Endothelial cell of umbilical vein (primary cell): Measurements from ENCODE around the gene OR5V1. TPM values are rescaled to one million over a fixed set of nuclear protein-coding genes. Genes with fewer than 3 reads are reported as not detected.

Source experiments
- BruUV-seq: library from RNA; stranded (reverse); fragments of 400-500 nt; replicated peaks from 2 replicates; lab custom pipeline; 2021; lab: Mats Ljungman, UMichigan
- CTCF ChIA-PET: fragments of 300-600, 350-600 bp; sonication (Branson Sonifier 250); formaldehyde crosslinking; loops from one replicate; lab custom pipeline; 2021; ENCODE audit warnings: antibody characterized with exemption, inconsistent platforms; lab: Charles Lee
- POLR2A ChIA-PET: fragments of 300-600, 350-600 bp; sonication (Branson Sonifier 250); formaldehyde crosslinking; loops from one replicate; lab custom pipeline; 2021; ENCODE audit warnings: antibody characterized with exemption, inconsistent platforms; lab: Charles Lee
- DNase-seq: peaks from one replicate; pipeline ENCODE4 v3.0.0-alpha.2; 2011; ENCODE audit warnings: low read depth, low spot score
- FAIRE-seq: peaks from 2 replicates; lab custom pipeline; 2011; peaks lifted over from hg19 to GRCh38; lab: Jason Lieb, UNC
- H2AFZ ChIP-seq: 2 replicates; pipeline ENCODE4 v1.6.0; 2012; ENCODE audit warnings: low read depth, low read length, control low read depth, inconsistent platforms
- H3K27ac ChIP-seq: 2 replicates; pipeline ENCODE4 v1.5.1; 2011; ENCODE audit warnings: low read depth, mild to moderate bottlenecking, control low read depth, low read length, moderate library complexity; ENCODE audit not compliant: insufficient read depth
- H3K27me3 ChIP-seq, 2 experiments: 2 replicates each; pipeline versions ENCODE4 v1.6.0 to v1.6.1; 2011; ENCODE audit warnings: low read length in 2 of 2, mixed read lengths in 1 of 2; ENCODE audit not compliant: control insufficient read depth in 2 of 2, insufficient read depth in 2 of 2
- H3K36me3 ChIP-seq, 2 experiments: 2 replicates in 1 of 2; 3 replicates in 1 of 2; pipeline ENCODE4 v1.5.1; 2011; ENCODE audit warnings: low read length in 2 of 2, mild to moderate bottlenecking in 1 of 2, moderate library complexity in 1 of 2; ENCODE audit not compliant: control insufficient read depth in 2 of 2, insufficient read depth in 2 of 2; ENCODE audit errors: extremely low read depth in 1 of 2
- H3K4me1 ChIP-seq: 3 replicates; pipeline ENCODE4 v1.5.1; 2011; ENCODE audit warnings: mild to moderate bottlenecking, low read length; ENCODE audit not compliant: control insufficient read depth, insufficient read depth; ENCODE audit errors: extremely low read depth
- H3K4me2 ChIP-seq: 2 replicates; pipeline ENCODE4 v1.6.1; 2011; ENCODE audit warnings: low read length, control low read depth, mixed read lengths; ENCODE audit not compliant: insufficient read depth
- H3K4me3 ChIP-seq, 3 experiments: fragments of 200-600 bp in 1 of 3; sonication (generic), shearing (Covaris generic) in 1 of 3; replicated peaks in 1 of 3; 2 replicates each; pipeline ENCODE4 v1.5.1; 2011 to 2016; ENCODE audit warnings: control low read depth in 3 of 3, low read length in 3 of 3, mild to moderate bottlenecking in 2 of 3, inconsistent platforms in 1 of 3, low read depth in 1 of 3, moderate library complexity in 1 of 3; ENCODE audit not compliant: insufficient read depth in 1 of 3
- H3K79me2 ChIP-seq: 2 replicates; pipeline ENCODE4 v1.6.0; 2012; ENCODE audit warnings: low read length, inconsistent platforms; ENCODE audit not compliant: control insufficient read depth, insufficient read depth
- H3K9ac ChIP-seq: replicated peaks from 2 replicates; pipeline ENCODE3; 2011; ENCODE audit warnings: low read length, control low read depth; ENCODE audit not compliant: insufficient read depth; ENCODE audit errors: extremely low read depth
- H3K9me1 ChIP-seq: replicated peaks from 3 replicates; pipeline ENCODE4 v1.6.0; 2011; ENCODE audit warnings: mild to moderate bottlenecking, low read length; ENCODE audit not compliant: control insufficient read depth, insufficient read depth; ENCODE audit errors: extremely low read depth
- H3K9me3 ChIP-seq: replicated peaks from 2 replicates; pipeline ENCODE4 v1.5.1; 2012; ENCODE audit warnings: low read length, inconsistent platforms; ENCODE audit not compliant: control insufficient read depth, insufficient read depth
- H4K20me1 ChIP-seq: replicated peaks from 2 replicates; pipeline ENCODE3; 2011; ENCODE audit warnings: mild to moderate bottlenecking, low read length; ENCODE audit not compliant: control insufficient read depth, insufficient read depth; ENCODE audit errors: extremely low read depth
- EZH2 ChIP-seq: IDR thresholded peaks from 2 replicates; pipeline ENCODE4 v1.6.1; 2012; ENCODE audit warnings: borderline replicate concordance, low read depth, mild to moderate bottlenecking, moderate library complexity, low read length, inconsistent platforms; ENCODE audit not compliant: severe bottlenecking
- FOS ChIP-seq: IDR thresholded peaks from 2 replicates; pipeline ENCODE4 v1.6.1; 2011; ENCODE audit warnings: mild to moderate bottlenecking, low read length, moderate library complexity, borderline replicate concordance; ENCODE audit not compliant: insufficient read depth
- GATA2 ChIP-seq: IDR thresholded peaks from 2 replicates; pipeline ENCODE4 v1.7.0; 2011; ENCODE audit warnings: low read depth, mild to moderate bottlenecking, moderate library complexity, mixed read lengths, low read length; ENCODE audit not compliant: insufficient read length, insufficient read depth
- JUN ChIP-seq: IDR thresholded peaks from 2 replicates; pipeline ENCODE4 v1.6.1; 2011; ENCODE audit warnings: borderline replicate concordance, low read depth; ENCODE audit not compliant: insufficient read length, insufficient read depth
- MYC ChIP-seq: IDR thresholded peaks from one replicate; pipeline ENCODE4 v1.6.1; 2011; ENCODE audit warnings: mild to moderate bottlenecking, low read depth, low read length
- POLR2A ChIP-seq: IDR thresholded peaks from 2 replicates; pipeline ENCODE4 v1.6.1; 2012; ENCODE audit warnings: low read depth, mild to moderate bottlenecking, control low read depth, low read length
- POLR2AphosphoS5 ChIP-seq: IDR thresholded peaks from 2 replicates; pipeline ENCODE4 v1.6.1; 2012; ENCODE audit warnings: low read depth, mild to moderate bottlenecking, control low read depth, low read length, moderate library complexity; ENCODE audit not compliant: insufficient read depth
- dilution Hi-C: fragments of 300-500 bp; cut with MboI; formaldehyde crosslinking; loops from one replicate; pipeline ENCODE4 v1.15.0; 2019; ENCODE audit warnings: low sequenced_read_pairs; ENCODE audit not compliant: extremely low pct_ligation_motif_present
- intact Hi-C: fragments of 100-400 bp; cut with micrococcal nuclease; formaldehyde crosslinking; loops from one replicate; pipeline ENCODE4 v1.10.0; 2022
- polyA plus RNA-seq, 4 experiments: library from polyadenylated mRNA; depleted of rRNA in 3 of 4; stranded (reverse) in 3 of 4; unstranded in 1 of 4; fragments of >200 nt; gene quantifications; 2 replicates each; pipeline versions ENCODE4 v1.2.1 to v1.2.3, GENCODE V29; 2011 to 2012; ENCODE audit warnings: missing spikeins in 1 of 4
- total RNA-seq: library from RNA; stranded (reverse); gene quantifications from 2 replicates; pipeline ENCODE4 v1.2.3, GENCODE V29; 2021
- TF ChIP-seq, protein P1 (sequence below): IDR thresholded peaks from 2 replicates; pipeline ENCODE4 v1.6.1; 2011; ENCODE audit not compliant: insufficient read depth, insufficient read length
- TF ChIP-seq, protein P2 (sequence below), 2 donors: IDR thresholded peaks; 1 replicate in 1 of 2; 2 replicates in 1 of 2; pipeline ENCODE4 v1.5.1; 2011; ENCODE audit warnings: low read length in 2 of 2, mild to moderate bottlenecking in 2 of 2, moderate library complexity in 2 of 2, control low read depth in 1 of 2, inconsistent platforms in 1 of 2, low read depth in 1 of 2; ENCODE audit not compliant: insufficient read depth in 1 of 2; ENCODE audit errors: extremely low read depth in 1 of 2

Gene OR5V1
- total and polyA plus RNA-seq, 2 donors (not counting 3 experiments of a cell fraction or from before 2014, with no cell fraction given) = not detected

DNA sequence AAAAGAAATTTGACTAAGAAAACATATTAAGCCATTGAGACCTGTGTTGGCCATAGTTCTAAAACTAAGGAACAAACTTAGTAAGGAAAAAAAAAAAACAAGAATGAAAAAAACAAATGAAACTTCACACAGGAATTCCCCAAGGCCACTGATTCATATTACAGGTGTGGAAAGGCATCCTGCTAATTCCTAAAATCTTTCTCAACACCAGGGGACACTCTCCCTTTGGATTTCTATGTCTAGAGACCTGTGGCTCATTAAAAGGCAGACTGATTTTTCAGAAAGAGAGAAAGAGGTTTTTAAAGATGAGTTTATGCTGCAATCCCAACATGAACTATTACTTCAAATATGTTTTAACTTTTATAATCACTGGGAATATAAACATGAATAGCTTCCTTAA, 45.9 kb upstream of the OR5V1 start, which contains the start of gene OR12D1:
TSS of gene OR12D1 (plus strand) at position 341 of the 400 bp plus-strand sequence.
- peaks cover 2% of the 10 kb centered on the region for H3K9me3 ChIP-seq

More for the DNA sequence above, 45.9 kb upstream of the OR5V1 start, which contains the start of gene OR12D1:
- TF ChIP-seq POLR2A (no peak), EZH2 (no peak), GATA2 (no peak), JUN (no peak), FOS (no peak), POLR2AphosphoS5 (no peak), MYC (no peak)
- TF ChIP-seq, protein P1, sequence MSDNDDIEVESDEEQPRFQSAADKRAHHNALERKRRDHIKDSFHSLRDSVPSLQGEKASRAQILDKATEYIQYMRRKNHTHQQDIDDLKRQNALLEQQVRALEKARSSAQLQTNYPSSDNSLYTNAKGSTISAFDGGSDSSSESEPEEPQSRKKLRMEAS = no peak
- TF ChIP-seq, protein P2, sequence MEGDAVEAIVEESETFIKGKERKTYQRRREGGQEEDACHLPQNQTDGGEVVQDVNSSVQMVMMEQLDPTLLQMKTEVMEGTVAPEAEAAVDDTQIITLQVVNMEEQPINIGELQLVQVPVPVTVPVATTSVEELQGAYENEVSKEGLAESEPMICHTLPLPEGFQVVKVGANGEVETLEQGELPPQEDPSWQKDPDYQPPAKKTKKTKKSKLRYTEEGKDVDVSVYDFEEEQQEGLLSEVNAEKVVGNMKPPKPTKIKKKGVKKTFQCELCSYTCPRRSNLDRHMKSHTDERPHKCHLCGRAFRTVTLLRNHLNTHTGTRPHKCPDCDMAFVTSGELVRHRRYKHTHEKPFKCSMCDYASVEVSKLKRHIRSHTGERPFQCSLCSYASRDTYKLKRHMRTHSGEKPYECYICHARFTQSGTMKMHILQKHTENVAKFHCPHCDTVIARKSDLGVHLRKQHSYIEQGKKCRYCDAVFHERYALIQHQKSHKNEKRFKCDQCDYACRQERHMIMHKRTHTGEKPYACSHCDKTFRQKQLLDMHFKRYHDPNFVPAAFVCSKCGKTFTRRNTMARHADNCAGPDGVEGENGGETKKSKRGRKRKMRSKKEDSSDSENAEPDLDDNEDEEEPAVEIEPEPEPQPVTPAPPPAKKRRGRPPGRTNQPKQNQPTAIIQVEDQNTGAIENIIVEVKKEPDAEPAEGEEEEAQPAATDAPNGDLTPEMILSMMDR (IDR thresholded peaks at IDR 0.05; ENCODE audit: extremely low read depth in 1 of 2, insufficient read depth in 1 of 2, low read depth in 1 of 2, low read length in 2 of 2) = no peak
- H3K4me3 ChIP-seq = no peak within 1 kb of the TSS
- ChIA-PET CTCF (no interaction called here), POLR2A (no interaction called here)
- no peaks in the 10 kb centered on the region for H3K36me3 ChIP-seq
- no peak within 1 kb of the TSS for H2AFZ ChIP-seq
- intact Hi-C loops = no loop called here
- H3K4me2 ChIP-seq = no peak within 1 kb of the TSS
- H3K4me1 ChIP-seq = no peaks in the 10 kb centered on the region
- no TSS peak for BruUV-seq
- H3K9ac ChIP-seq = no peak within 1 kb of the TSS
- H3K79me2 ChIP-seq = no peaks in the 10 kb centered on the region
- H3K27me3 ChIP-seq = no peaks in the 10 kb centered on the region
- dilution Hi-C loops = no loop called here
- FAIRE-seq (no peak), DNase-seq (no peak)
- no peaks in the 10 kb centered on the region for H3K9me1 ChIP-seq
- H3K27ac ChIP-seq = no peak within 1 kb of the TSS
- H4K20me1 ChIP-seq = no peaks in the 10 kb centered on the region
